Loucy (cell line): ENCODE results near the gene HIC1.

ENCODE experiments used
- EZH2phosphoT487 ChIP-seq: fragments of 200-600 bp; IDR thresholded peaks from 2 replicates; pipeline ENCODE4 v1.6.1; 2018; ENCODE audit warnings: antibody characterized with exemption, mild to moderate bottlenecking, moderate library complexity, borderline replicate concordance
- TF ChIP-seq, protein P1 (sequence below): fragments of 200-600 bp; sonication (generic); conservative IDR thresholded peaks from 2 replicates; pipeline ENCODE4 v1.5.1; 2014; ENCODE audit warnings: mild to moderate bottlenecking, antibody characterized with exemption, low read length

DNA sequence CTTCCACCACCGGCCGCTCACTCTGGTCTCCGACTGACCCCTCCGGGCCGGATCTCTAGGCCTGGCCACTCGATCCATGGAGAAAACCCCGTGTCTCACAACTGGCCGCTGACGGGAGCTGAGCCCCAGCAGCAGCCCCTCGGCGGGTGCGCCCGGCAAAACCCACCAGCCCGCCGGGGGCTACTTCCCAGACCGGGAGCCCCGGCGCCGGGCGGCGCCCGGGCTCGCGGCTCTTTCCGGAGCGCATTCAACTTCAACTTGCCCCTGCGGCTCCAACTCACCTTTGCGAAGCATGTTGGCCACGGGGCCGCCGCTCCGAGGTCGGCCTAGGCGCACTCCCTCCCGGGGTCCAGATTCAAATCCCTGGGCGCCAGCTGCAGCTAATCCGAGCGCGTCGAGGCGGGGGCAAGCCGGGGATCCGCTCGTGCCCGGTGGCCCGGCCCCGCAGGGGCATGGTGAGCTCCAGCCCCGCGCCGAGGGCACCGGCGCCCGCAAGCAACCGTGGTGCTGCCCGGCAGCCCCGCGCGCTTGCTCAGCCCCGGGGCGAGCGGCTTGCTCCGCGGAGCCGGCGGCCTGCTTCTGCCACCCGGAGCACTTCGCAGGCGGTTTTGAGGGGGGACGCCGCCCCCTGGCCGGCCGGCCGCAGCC is 30.2 kb upstream of the HIC1 start:
- TF ChIP-seq, protein P1, sequence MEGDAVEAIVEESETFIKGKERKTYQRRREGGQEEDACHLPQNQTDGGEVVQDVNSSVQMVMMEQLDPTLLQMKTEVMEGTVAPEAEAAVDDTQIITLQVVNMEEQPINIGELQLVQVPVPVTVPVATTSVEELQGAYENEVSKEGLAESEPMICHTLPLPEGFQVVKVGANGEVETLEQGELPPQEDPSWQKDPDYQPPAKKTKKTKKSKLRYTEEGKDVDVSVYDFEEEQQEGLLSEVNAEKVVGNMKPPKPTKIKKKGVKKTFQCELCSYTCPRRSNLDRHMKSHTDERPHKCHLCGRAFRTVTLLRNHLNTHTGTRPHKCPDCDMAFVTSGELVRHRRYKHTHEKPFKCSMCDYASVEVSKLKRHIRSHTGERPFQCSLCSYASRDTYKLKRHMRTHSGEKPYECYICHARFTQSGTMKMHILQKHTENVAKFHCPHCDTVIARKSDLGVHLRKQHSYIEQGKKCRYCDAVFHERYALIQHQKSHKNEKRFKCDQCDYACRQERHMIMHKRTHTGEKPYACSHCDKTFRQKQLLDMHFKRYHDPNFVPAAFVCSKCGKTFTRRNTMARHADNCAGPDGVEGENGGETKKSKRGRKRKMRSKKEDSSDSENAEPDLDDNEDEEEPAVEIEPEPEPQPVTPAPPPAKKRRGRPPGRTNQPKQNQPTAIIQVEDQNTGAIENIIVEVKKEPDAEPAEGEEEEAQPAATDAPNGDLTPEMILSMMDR = no peak
- no peak for TF ChIP-seq EZH2phosphoT487
